SH-SY5Y (cell line): ENCODE results near the gene PEF1.

ENCODE experiments used
- GATA2 ChIP-seq: IDR thresholded peaks from 2 replicates; pipeline ENCODE4 v1.6.1; 2011; ENCODE audit warnings: mild to moderate bottlenecking, low read depth, low read length
- GATA3 ChIP-seq: IDR thresholded peaks from 2 replicates; pipeline ENCODE4 v1.6.1; 2011; ENCODE audit warnings: low read depth, mild to moderate bottlenecking, low read length, moderate library complexity

DNA sequence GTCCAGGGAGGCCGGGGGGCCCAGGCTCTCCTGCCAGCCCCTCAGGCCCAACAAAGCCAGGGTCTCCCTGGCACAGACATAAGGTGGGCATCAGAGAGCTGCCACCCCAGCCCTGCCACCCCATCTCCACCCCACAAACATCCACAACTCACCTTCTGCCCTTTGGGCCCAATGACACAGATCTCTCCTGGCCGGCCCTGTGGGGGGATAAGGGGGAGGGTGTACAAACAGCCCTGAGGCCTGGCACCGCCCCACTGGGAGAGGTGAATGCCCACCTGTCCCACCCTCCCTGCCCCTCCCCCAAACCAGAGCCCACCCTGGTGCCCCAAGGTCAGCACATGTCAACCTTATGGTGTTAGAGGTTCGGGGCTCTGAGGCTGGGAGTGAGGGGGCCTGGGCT is 46.8 kb upstream of the PEF1 start:
- no peak for TF ChIP-seq GATA2
- TF ChIP-seq GATA3, result no peak
